Stimulated activated CD4-positive, alpha-beta T cell treated with anti-CD3 and anti-CD28 coated beads, TNF-alpha, amount 100 ng/mL, for 24 hours (primary cell): ENCODE results near the gene WDR7.

ENCODE experiments used
- DNase-seq, 3 experiments: peaks; one replicate each; pipeline ENCODE4 v3.0.0-alpha.2; 2020; ENCODE audit warnings: low read depth in 3 of 3

Gene WDR7

DNA sequence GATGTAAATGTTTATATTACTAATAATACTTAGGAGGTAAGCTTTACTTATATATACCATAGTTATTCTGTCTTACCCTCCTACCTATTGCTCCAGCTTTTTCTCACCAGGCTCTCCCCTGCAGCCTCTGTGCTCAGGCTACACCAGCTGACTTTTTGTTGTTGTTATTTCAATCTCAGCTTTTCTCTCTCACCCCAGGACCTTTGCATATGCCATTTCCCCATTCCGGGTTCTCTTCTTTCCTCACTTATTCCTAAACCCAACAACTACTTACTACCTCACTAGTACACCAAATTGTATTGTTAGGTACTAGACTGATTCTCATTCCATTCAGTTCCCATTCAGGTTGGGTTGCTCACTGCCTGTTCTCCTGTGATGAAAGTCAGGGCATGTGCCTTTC lies 339.5 kb downstream of the WDR7 start:
- no peak for DNase-seq

DNA sequence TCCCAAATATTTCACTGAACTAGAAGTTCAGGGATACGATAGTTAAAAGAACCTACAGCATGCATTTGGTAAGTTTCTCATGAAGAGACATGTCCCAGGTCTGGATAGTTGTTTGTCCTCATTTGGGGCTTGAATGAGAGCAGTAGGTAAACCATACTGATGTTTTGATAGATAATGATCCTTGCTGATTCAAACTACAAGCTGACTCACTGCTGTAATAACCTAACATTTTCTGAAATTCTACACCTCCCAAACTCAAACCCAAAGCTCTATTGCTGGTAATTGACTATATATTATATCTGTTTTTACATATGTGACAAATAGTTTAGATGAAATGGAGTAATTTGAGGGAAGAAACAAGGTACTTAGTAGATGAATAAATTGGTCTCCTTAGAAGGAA lies 341.6 kb downstream of the WDR7 start:
- no peak for DNase-seq

DNA sequence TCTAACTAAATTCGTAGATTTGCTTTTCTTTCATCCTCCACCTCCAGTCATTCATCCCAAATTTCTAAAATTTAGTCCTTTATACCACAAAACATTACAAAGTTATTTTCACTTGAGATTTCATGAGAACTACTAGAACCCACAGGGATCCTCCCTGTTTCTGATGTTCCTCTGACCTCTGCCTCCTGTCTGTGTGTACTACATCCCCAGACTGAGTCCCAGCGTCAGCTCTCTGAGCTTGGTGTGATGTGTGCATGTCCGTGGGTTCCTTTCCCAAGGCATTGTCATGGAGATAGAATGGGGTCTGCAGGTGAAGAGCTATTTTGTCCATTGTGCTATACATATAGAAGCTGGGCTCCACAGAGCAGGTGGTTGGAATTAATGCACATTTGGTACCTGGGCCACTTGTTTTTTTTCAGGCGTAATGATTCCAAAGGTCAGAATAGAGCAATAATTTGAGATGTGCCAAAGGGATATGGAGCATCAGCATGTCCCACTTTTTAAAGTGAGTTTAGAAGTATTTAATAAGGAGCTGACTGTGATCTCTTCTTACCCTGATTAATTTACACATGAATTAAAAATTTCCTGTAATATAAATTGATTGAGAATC lies 344.5 kb downstream of the WDR7 start:
- DNase-seq: no peak

DNA sequence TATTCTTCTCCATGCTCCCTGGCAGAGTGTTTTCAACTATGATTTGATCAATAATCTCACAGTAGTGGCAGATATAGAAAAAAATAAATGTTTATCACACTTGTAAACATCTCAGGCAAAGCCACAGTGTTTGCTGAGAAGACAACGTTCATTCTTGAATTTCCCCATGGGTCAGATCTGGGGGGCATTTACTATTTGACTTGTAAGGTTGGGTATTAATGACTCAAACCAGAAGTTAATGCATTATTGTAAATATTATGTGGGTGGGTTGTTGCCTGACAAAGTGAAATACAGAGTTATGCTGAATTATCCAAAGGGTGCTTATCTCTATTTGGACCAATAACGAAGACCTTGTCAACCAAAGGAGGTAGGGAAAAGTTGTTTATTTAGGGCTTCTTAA lies 346.0 kb downstream of the WDR7 start:
- DNase-seq: no peak

DNA sequence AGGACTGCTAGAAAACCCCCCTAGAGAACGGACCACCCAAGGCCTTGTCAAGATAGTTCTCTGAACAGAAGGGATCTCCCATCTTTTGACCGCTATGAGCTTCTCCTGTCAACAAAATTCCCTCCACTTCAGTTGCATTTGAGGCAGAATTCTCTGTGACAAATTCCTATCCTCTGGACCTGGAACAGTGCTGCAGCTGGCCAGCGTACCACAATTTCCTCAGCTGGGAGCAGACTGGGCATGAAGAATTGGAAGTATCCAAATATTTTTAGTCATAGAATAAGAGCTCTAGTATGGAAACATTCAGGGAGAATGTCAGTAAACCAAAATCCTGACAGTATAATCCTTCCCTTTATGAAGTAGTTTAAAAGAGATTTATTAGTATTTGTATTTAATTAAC lies 348.7 kb downstream of the WDR7 start:
- no peak for DNase-seq

DNA sequence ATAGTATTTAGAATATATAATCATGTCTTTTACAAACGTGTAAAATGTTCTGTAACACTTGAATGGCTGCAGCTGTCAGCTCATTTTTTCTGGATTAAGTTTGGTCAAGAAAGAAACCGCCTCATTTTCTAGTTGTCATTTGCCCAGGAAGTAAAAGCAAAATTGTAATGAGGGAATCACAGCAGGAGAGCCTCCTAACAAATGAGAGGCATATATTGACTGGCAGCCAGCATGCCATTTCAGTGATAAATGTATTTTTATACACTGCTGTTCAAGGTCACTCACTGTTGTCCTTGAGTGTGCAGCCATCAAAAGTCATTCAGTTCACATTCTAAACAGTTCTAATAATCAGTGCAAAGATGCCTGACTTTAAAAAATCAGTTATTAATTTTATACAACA lies 351.5 kb downstream of the WDR7 start:
- DNase-seq: no peak

DNA sequence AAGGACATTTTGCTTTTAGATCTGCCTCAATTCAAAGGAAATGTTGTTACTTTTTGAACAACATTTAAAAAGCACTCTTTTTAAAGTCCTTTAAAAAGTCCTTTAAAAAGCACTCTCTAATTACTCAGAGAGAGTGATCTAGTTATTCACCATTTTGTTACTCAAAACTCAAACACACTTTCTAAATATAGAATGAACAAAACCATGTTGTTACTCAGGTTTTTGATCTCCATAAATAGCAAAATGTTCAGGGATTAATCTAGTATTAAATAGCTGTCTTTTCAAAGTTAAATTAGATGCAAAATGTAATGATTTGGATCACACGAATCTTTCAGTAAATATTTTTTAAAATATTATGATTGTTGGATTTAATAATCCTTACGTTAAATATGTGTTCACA lies 352.2 kb downstream of the WDR7 start:
- DNase-seq: no peak

DNA sequence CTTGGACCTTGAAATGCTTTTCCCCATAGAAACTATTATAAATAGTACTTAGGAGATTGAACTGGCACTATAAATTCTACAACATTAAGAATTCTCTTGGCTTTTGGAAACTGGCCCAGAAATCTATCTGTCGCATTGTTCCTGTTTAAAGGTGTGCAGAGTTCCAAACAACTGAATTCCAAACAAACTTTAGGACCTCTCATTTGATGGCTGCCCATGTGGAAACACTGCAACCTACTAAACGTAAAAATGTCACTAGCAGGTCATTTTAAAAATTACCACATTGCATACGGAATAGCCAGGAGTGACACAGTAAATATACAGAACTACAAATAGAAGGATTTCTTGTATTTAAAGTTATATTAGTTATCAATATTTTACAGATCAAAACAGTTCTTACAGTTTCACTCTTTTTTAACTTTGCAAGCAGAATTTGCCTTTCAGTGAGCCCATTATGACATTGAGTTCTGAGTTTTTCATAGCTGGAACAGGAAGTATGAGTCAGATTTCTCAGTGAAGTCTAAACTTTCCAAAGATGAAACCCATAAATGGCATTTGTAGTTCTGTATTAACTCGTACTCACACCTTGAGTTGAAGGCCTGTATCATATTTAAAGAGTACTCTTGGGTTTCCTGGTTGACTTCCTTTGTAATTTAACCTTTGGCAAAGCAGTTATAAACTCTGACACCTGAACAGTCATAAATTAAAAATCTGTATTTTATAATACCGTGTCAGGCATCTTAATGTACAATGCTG lies 353.4 kb downstream of the WDR7 start:
- no peak for DNase-seq

DNA sequence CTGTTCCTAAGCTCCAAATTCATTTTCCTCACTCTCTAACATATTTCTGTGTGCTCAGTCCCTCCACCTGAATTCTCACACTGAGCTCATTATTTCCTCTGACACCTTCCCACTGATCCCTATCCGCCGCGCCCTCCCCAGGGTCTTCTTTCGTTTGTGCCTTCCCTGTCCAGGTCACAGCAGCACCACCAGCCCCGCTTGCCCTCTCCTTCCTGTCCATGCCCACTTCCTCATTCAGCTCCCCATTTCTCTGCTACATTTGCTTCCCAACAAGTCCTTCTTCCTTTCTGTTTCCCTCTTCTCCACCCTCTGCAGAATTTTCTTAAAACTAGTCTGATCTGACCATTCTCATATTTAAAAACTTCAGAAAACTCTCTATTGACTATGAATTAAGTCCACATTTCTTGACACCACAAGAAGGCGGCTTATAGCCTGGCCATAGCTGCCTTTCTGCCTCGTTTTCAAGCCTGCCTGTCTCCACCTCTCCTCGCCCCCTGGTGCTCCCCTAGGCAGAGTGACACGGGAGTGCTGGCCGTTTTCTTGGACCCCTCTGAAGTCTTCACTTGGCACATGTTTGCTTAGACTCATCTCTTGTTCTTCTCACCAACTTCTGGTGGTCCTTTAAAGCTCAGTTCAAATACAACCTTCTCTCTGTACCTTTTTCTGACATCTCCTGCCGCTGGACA lies 357.0 kb downstream of the WDR7 start:
- no peak for DNase-seq

DNA sequence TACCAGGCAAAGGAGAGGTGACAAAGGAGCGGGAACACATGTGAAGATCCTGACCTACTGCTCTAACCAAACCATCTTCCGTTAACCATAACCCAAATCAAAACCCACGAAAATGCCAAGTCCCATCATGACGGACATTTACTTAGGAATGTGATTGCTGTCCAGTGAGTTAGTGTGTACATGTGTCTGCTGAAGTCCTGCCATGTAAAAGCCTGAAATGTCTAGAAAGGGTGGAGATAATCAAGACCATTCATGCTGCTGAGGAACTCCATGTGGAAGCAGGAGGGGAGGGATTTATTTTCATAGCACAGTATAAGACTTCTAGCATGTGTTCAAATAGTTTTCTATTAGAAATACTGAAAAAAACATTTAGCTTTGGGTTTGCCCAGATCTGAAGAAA lies 358.7 kb downstream of the WDR7 start:
- DNase-seq: no peak

DNA sequence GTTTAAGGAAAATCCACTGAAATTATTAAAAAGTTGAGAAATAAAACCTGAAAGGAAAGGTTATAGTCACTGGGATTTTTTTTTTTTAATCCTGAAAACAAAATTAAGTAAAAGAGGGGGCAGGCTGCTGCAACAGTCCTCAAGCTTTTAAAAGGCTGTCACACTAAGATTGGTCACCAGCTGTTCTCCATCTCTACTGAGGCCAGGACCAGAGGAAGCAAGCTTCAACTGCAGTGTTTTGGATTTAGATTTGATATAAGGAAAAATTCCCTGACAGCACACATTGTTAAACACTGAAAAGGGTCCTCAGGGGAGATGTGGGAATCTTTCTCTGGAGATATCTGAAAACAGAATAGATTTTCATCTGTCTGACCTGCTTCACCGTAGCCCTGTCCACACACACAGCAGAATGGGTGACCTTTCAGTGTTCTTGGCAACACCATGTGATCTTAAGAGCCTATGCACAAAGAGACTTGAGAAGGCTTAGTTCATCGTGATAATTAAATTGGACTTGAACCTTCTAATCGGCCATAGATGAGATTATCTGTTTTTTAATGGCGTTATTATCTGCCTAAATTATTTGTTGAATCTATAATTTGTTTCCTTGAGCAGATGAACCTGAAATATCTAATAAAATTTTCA lies 363.7 kb downstream of the WDR7 start:
- no peak for DNase-seq

DNA sequence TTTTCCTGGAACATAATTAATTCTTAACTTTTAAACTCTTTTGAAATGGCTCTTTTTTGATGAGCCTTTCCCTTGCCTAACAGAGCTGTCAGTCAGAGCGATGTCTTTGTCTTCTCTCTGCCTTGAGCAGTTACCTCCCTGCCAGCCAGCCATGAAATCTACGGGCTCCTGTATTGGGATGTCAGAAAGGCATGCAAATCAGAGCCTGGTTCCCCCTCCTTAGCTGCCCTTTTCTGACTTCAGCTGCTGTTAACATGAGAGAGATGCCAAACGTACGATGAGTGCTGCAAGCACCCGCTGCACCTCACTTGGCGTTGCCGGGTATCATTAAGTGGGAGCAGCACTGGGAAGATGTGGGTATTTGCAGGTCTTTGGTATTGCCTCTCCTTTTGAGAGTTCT lies 364.3 kb downstream of the WDR7 start:
- DNase-seq: no peak

DNA sequence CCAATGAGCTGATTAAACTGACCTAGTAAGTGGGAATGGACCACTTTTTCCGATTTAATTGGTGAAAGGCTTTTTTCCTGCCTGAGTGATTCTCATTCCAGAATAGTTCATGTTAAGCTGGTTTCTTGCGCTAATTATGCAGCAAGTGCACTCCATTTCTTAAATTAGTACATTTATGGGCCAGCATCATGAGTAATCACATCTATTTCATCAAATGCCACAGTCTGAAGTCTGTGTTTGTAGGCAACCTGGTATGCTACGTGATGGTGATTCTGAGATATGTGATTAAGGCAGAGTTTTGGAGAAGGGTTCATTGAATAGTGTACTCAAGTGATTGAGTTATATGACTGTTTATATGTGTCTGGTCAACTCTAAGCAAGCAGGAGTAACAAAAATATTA lies 367.7 kb downstream of the WDR7 start:
- DNase-seq: no peak

DNA sequence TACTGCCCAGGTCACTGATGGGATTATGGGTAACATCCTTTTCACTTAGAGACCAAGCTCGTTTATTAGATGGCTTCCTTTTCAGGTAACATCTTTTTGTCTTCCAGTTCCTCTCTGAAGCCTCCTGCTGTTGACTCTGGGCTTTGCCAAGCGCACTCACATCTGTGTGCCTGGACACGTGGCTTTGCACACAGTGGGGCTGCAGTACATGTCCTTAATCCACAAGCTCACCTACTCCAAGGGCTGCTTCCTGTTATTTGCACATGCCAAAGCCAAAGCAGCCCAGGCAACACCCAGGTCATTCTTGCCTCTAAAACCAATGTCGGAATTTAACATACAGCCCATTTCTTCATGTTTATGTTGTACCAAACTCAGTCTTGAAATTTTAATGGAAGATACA lies 371.6 kb downstream of the WDR7 start:
- no peak for DNase-seq

DNA sequence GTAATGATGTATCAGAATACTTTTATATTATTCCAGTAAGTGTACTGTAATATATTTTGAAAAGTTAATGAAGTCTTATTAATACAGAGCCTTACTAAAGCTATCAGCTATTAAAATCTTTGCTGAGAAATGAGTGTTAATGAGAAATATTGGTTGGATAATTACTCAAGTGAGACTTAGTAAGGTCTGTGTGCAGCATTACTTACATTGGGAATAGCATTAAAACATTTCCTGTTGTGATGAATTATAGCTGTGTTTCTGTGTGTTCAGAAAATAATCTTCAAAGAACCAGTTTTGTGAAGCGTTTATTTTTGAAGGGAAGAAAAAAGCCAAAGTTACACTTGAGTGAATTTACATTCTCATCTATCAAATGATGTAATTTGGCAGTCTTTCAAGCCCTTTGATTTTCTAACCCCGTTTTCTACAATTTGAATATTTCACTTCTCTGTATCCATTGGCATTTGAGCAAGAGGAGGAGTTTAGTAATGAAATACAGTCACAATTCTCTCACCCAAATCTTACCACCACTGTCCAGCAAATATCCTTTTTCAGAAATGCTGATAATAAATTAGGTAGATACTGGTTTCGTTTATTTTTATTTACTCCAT lies 372.2 kb downstream of the WDR7 start:
- no peak for DNase-seq

DNA sequence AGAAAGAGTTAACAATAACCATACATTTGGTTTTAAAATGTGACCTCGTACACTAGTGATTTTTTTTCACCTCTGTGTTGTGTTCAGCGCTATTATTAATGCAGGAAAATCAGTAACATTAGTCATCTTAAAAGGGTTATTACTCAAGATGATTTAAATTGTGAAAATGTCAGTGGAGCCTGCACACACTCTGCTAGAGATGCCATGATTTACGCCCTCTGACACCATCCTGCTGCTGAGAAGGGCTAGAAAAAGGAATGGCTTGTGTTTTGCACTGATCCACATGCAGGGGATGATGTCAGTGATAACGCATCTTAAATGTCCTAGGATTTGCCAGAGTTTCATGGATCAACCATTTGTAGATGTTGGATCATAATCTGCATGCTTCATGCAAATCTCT lies 374.4 kb downstream of the WDR7 start:
- DNase-seq: no peak

DNA sequence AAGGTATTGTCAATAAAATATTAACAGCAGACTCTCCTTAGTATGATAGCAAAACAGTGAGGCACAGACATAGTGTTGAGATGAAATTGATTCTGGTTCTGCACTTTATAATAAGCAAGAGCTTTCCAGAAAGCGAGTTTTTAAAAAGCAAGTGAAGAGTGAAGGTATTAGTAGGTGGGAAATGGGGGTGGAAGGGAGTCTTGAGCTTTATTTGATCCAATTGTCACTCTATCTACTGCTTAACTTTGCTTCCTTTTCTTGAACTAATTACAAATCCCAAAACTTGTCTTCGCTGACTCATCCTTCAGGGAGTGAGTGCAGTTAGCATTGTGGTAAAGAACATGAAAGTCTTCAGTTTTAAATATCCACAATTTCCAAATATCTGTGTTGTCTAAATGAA lies 375.2 kb downstream of the WDR7 start:
- no peak for DNase-seq

DNA sequence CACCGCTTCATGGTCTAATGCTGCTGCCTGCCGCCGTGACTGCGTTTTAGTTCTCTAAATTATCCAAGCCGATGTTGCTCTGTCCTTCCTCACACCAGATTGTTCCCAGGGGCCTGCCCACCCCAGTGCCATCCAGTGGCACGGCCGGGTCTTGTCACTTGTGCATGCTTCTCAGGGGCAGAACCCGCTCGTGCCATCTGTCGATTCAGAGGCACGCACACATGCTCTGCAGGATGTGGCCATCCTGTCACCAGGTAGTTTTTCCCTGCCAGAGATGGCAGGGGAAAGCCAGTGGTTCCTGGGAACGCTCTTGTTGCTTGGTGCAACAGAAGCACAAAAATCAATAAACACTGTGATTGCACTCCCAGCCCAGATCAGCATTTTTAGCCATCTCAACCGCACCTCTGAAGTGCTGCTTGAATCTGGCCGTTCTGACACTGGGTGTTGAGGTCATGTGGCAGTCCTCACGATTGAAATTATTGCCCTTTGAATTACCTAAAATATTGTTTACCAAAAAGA lies 376.1 kb downstream of the WDR7 start:
- DNase-seq: no peak

DNA sequence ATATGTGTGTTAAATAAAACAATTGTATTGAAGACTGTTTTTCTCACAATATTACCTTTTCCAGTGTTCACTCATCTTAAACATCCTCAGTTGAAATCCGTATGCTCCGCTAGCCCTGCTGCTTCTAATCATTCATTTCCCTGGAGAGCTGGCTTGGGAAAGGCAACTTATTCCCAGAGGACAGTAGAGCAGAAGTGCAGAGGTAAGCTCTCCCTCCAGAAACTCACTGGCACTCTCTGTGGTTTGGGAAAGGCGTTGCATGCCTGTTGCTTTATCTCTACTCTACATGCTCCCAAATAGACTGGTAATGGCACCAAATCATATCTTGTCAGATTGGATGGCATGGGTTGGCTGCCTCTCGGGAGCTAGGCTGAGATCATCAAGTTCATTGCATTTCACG lies 378.6 kb downstream of the WDR7 start:
- no peak for DNase-seq

DNA sequence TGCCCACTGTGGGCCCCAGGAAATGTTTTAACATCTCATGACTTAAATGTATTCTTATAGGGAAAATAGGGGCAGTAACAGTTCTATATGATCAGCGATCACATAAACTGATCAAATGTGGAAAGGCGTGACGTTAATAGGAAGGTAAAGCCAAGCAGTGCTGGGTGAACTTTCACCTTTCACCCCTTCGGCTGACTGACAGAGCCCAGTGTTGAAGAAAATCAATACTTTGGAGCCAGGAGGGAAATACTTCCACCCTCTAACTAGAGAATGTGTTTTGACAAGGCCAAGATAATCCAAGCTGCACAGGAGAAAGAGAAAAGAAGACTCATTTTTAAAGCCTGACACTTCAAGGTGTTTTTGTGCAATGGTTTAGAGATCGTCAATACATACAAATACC lies 379.3 kb downstream of the WDR7 start:
- DNase-seq: no peak

DNA sequence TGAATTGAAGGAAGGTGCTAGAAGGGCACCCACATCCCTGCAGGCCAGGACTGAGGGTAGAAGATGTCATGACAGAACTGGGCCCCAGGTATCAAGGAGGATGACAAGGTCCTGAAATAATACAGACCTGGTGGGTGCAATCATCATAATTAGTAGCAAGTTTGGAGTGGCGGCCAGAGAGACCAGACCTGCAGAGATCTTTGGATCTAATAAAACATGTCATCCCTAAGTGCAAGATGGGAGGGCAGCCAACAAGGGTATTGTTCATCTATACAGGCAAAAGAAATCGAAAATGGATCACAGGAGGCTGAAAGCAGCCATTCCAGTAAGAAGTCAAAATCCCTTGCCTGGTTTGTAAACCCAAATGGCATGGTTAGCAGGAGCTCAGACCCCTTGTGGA lies 384.4 kb downstream of the WDR7 start:
- DNase-seq: no peak

DNA sequence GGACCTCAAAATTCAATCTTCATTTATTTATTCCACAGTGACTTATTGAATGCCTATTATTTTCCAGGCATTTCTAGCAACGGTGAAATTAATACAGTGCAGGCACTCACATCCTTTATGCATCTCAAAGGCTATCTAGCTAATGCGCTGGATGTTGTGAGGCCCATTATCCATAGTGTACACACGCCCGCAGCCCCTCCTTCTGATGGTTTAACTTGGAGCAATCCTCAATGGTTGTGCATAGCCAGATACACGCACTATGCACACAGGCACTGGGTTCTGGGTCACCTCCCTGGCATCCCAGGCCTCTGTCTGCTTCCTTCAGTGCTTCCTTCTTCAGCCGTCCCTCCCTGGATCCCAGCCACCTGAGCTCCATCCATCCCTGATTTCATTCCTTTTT lies 387.2 kb downstream of the WDR7 start:
- no peak for DNase-seq
